SU-DHL-6 (cell line): ENCODE measurements around the gene STXBP5.

Experiments
- EZH2phosphoT487 ChIP-seq: fragments of 200-600 bp; sonication (generic), shearing (Covaris generic); conservative IDR thresholded peaks from 2 replicates; pipeline ENCODE4 v1.6.1; 2018; ENCODE audit warnings: mild to moderate bottlenecking, antibody characterized with exemption, low read length, moderate library complexity, mixed read lengths
- TF ChIP-seq, protein P1 (sequence below): fragments of 200-600 bp; sonication (generic); IDR thresholded peaks from one replicate; pipeline ENCODE4 v1.5.1; 2017; ENCODE audit warnings: antibody characterized with exemption, mild to moderate bottlenecking, low read length, moderate library complexity; ENCODE audit not compliant: insufficient read depth, poor library complexity, severe bottlenecking

DNA sequence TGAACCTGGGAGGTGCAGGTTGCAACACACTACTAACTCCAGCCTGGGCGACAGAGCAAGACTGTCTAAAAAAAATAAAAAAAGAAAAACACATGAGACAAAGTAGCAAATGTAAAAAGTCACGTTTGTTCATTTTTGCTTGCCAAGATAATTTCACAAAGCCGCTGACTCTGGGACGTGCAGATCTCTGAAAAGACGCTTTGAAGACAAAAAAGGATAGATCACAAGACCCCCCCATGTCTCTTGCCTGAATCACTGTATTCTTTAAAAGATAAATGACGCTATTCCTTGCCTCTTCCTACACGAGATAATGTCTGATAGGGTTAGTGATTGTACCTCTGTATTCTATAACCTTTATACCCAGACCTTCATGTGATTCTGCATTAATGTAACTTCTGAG is 23.3 kb upstream of the STXBP5 start:
- TF ChIP-seq, protein P1, sequence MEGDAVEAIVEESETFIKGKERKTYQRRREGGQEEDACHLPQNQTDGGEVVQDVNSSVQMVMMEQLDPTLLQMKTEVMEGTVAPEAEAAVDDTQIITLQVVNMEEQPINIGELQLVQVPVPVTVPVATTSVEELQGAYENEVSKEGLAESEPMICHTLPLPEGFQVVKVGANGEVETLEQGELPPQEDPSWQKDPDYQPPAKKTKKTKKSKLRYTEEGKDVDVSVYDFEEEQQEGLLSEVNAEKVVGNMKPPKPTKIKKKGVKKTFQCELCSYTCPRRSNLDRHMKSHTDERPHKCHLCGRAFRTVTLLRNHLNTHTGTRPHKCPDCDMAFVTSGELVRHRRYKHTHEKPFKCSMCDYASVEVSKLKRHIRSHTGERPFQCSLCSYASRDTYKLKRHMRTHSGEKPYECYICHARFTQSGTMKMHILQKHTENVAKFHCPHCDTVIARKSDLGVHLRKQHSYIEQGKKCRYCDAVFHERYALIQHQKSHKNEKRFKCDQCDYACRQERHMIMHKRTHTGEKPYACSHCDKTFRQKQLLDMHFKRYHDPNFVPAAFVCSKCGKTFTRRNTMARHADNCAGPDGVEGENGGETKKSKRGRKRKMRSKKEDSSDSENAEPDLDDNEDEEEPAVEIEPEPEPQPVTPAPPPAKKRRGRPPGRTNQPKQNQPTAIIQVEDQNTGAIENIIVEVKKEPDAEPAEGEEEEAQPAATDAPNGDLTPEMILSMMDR: no peak
- no peak for TF ChIP-seq EZH2phosphoT487
